ENCODE results near the gene AMMECR1. TPM values are rescaled to one million over a fixed set of nuclear protein-coding genes. Genes with fewer than 3 reads are reported as not detected.
"Not testable (repeated sequence)": the region's sequence is repeated elsewhere in the genome, so short reads cannot be mapped to it uniquely, and the experiment has no call there.

The AMMECR1 gene
- polyA plus RNA-seq, 1 donor from 2014 or later: 3.7 TPM

GRCh38 chrX:110242371-110242770 lies 75.5 kb downstream of the AMMECR1 start:
- Histone ChIP-seq H2AFZ (ENCODE audit: low read depth, low read length) (no peak overlapping the region), H3K36me3 (ENCODE audit: insufficient read depth, low read length) (no peaks in the 10 kb centered on the region), H3K9me2 (ENCODE audit: insufficient read depth, low read length) (no peaks in the 10 kb centered on the region), H3K4me3 (ENCODE audit: low read length) (no peak overlapping the region), H3K9me3 (ENCODE audit: low read length) (no peaks in the 10 kb centered on the region), H3K79me2 (replicated peaks; ENCODE audit: insufficient read depth, low read length) (no peaks in the 10 kb centered on the region), H3K4me2 (ENCODE audit: low read length) (no peak overlapping the region), H4K20me1 (ENCODE audit: insufficient read depth) (no peaks in the 10 kb centered on the region), H3F3A (ENCODE audit: insufficient read depth, low read length, poor library complexity, severe bottlenecking) (no peaks in the 10 kb centered on the region), H3K27me3 (ENCODE audit: insufficient read depth, low read depth, low read length) (no peaks in the 10 kb centered on the region), H3K27ac (ENCODE audit: low read length) (no peak overlapping the region), H3K9ac (ENCODE audit: low read length) (no peak overlapping the region)
- TF ChIP-seq EZH2 (IDR thresholded peaks at IDR 0.05; ENCODE audit: borderline replicate concordance, insufficient read depth, low read length, poor library complexity, severe bottlenecking): no peak
- TF ChIP-seq POLR2AphosphoS5 (IDR thresholded peaks at IDR 0.05): no peak
- TF ChIP-seq EP300 (conservative IDR thresholded peaks at IDR 0.05; ENCODE audit: poor library complexity, severe bottlenecking): no peak
- TF ChIP-seq RAD21 (conservative IDR thresholded peaks at IDR 0.05): no peak
- TF ChIP-seq REST (IDR thresholded peaks at IDR 0.05; ENCODE audit: borderline replicate concordance): no peak
- TF ChIP-seq CTCF (IDR thresholded peaks at IDR 0.05; ENCODE audit: poor library complexity, severe bottlenecking): no peak
- no peak for TF ChIP-seq SMC3 (conservative IDR thresholded peaks at IDR 0.05; ENCODE audit: poor library complexity)
- no peak for TF ChIP-seq MXI1 (conservative IDR thresholded peaks at IDR 0.05; ENCODE audit: poor library complexity, severe bottlenecking)
- TF ChIP-seq TAF1 (IDR thresholded peaks at IDR 0.05; ENCODE audit: low read depth): no peak

GRCh38 chrX:110241816-110242215 lies 76.1 kb downstream of the AMMECR1 start:
- H3K36me3 ChIP-seq (ENCODE audit: insufficient read depth, low read length): no peaks in the 10 kb centered on the region
- no peaks in the 10 kb centered on the region for H3K27me3 ChIP-seq (ENCODE audit: insufficient read depth, low read depth, low read length)
- no peaks in the 10 kb centered on the region for H3K9me3 ChIP-seq (ENCODE audit: low read length)
- TF ChIP-seq EZH2 (IDR thresholded peaks at IDR 0.05; ENCODE audit: borderline replicate concordance, insufficient read depth, low read length, poor library complexity, severe bottlenecking) (no peak), POLR2AphosphoS5 (IDR thresholded peaks at IDR 0.05) (no peak), MXI1 (conservative IDR thresholded peaks at IDR 0.05; ENCODE audit: poor library complexity, severe bottlenecking) (no peak), CTCF (IDR thresholded peaks at IDR 0.05; ENCODE audit: poor library complexity, severe bottlenecking) (no peak), EP300 (conservative IDR thresholded peaks at IDR 0.05; ENCODE audit: poor library complexity, severe bottlenecking) (no peak), RAD21 (conservative IDR thresholded peaks at IDR 0.05) (no peak), SMC3 (conservative IDR thresholded peaks at IDR 0.05; ENCODE audit: poor library complexity) (no peak), REST (IDR thresholded peaks at IDR 0.05; ENCODE audit: borderline replicate concordance) (no peak), TAF1 (IDR thresholded peaks at IDR 0.05; ENCODE audit: low read depth) (no peak)
- no peak overlapping the region for H2AFZ ChIP-seq (ENCODE audit: low read depth, low read length)
- no peak overlapping the region for H3K27ac ChIP-seq (ENCODE audit: low read length)
- H4K20me1 ChIP-seq (ENCODE audit: insufficient read depth): no peaks in the 10 kb centered on the region
- H3K79me2 ChIP-seq (replicated peaks; ENCODE audit: insufficient read depth, low read length): no peaks in the 10 kb centered on the region
- no peak overlapping the region for H3K9ac ChIP-seq (ENCODE audit: low read length)
- no peaks in the 10 kb centered on the region for H3K9me2 ChIP-seq (ENCODE audit: insufficient read depth, low read length)
- H3K4me3 ChIP-seq (ENCODE audit: low read length): no peak overlapping the region
- no peak overlapping the region for H3K4me2 ChIP-seq (ENCODE audit: low read length)
- no peaks in the 10 kb centered on the region for H3F3A ChIP-seq (ENCODE audit: insufficient read depth, low read length, poor library complexity, severe bottlenecking)

- not testable (repeated sequence) for H3F3A ChIP-seq (ENCODE audit: insufficient read depth, low read length, poor library complexity, severe bottlenecking); H3K4me3 ChIP-seq (ENCODE audit: low read length); H3K27me3 ChIP-seq (ENCODE audit: insufficient read depth, low read depth, low read length); H3K27ac ChIP-seq (ENCODE audit: low read length); H3K36me3 ChIP-seq (ENCODE audit: insufficient read depth, low read length); H3K4me2 ChIP-seq (ENCODE audit: low read length); H3K9me3 ChIP-seq (ENCODE audit: low read length); H2AFZ ChIP-seq (ENCODE audit: low read depth, low read length); H3K79me2 ChIP-seq (replicated peaks; ENCODE audit: insufficient read depth, low read length); H3K9me2 ChIP-seq (ENCODE audit: insufficient read depth, low read length); H3K9ac ChIP-seq (ENCODE audit: low read length); H4K20me1 ChIP-seq (ENCODE audit: insufficient read depth)
Observed at GRCh38 chrX:110238259-110238658, 79.6 kb downstream of the AMMECR1 start.

Measured in neural cell (in vitro differentiated cells).